Lung microvascular endothelial cell (primary cell): ENCODE results near the gene TMEM242. TPM values are rescaled to one million over a fixed set of nuclear protein-coding genes. Genes with fewer than 3 reads are reported as not detected.

Source experiments
- DNase-seq, 2 donors: peaks; one replicate each; pipeline versions ENCODE4 v3.0.0 to v3.0.0-alpha.2; 2010; ENCODE audit warnings: low read depth in 2 of 2
- total RNA-seq: library from RNA; depleted of rRNA; stranded (reverse); fragments of >200 nt; gene quantifications from 2 replicates; pipeline ENCODE4 v1.2.1, GENCODE V29; 2014

TMEM242 gene
- total RNA-seq, 1 donor from 2014 or later: 5.2 TPM

DNA sequence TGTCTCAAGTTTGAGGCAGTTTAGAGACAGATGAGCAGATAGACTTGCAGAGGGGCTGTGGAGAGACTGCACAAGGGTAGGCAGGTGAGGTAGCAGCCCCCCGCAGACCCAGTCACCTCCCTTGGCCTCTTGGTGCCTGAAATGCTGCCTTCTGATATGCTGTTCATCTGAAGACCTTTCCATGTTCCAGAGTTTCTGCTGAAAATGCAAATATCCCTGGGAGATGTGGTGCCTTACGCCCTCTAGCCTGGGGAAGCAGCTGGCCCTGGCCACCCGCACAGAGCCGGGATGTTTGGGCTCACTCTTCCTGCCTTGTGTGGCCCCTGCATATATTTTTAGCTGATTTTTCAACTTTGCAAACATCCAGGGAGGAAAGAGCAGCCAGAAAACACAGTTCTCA, 51.4 kb downstream of the TMEM242 start:
- DNase-seq: peak in 1 of 2 donors; percentile 37

GRCh38 chr6:157271441-157271840, 51.9 kb downstream of the TMEM242 start:
- DNase-seq: no peak

- no peak for DNase-seq
Observed at GRCh38 chr6:157270916-157271315, 52.4 kb downstream of the TMEM242 start.

GRCh38 chr6:157270308-157270707, 53.0 kb downstream of the TMEM242 start:
- no peak for DNase-seq

- peak; percentile 86 to 89 for DNase-seq
Observed at GRCh38 chr6:157269261-157269794, 54.0 kb downstream of the TMEM242 start.

- no peak for DNase-seq
Observed at GRCh38 chr6:157268835-157269234, 54.5 kb downstream of the TMEM242 start.

- DNase-seq: no peak
Observed at GRCh38 chr6:157268396-157268795, 54.9 kb downstream of the TMEM242 start.

DNA sequence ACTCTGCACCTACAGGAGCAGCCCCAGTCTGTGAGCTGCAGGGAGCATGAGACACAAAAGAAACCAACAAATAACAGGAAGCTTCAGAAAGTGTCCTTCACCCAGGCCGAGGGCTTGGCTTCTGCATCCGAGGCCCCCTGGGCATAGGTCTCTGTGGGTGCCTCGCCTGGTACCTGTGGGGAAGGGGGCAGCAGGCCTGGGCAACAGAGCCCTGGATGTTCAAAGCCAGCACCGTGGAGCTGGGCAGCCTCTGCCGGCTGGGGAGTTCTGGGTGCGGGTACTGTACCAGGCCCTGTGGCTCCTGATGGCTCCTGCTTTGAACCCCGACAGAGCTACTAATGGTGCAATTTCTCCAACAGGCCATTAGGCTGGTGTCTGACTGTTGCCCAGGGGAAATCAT, 55.7 kb downstream of the TMEM242 start:
- no peak for DNase-seq

DNA sequence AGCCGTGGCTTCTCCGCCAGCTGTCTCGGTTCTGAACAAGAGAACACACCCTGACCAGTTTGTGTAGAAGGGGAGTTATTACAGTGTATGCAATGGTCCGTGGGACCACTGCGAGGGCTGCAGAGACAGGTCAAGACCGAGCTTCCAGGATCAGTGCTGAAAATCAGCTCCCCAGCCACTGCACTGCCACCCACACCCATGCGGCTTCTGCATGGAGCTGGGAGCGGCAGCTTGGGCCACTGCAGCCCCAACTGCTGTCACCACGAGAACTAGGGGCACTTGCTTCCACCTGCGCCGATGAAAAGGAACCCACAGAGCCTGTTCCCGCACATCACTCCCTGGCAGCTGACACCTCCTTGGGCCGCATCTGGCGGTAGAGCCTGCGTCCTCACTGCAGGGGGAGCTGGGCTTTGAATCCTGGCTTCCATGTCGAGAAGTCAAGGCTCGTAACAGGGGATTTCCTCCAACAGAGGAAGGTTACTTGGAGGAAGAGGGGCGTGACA, 56.2 kb downstream of the TMEM242 start:
- DNase-seq: no peak

DNA sequence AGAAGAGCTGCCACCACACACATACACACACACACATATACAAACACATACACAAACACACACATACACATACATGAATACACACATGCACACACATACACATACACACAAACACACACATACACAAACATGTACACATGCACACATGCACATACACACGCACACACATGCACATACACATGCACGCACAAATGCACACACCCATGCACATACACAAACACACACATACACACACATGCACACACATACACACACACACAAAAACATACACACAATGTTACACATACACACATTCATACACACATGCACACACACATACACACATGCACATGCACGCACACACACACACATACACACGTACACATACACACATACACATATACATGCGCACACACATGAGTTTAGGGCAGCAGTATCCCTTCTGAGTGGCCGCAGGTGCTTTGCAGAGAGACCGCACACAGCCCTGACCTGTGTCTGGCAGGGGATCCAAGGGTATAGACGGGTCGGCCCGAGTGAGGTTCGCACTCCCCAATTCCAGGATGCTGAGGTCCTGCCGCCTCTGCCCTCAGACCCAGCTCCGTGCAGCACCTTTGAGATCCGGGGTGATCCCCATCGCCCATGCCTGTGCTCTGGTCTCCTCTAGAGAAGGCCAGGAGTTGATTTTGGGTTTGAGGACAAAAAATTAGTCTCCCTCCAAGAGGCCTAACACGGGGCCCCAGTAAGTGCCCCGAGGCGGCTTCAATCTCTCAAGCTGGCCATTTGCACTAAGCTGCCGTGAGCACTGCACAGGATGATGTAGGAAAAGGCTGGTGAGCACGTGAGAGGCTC, 56.8 kb downstream of the TMEM242 start:
- no peak for DNase-seq

DNA sequence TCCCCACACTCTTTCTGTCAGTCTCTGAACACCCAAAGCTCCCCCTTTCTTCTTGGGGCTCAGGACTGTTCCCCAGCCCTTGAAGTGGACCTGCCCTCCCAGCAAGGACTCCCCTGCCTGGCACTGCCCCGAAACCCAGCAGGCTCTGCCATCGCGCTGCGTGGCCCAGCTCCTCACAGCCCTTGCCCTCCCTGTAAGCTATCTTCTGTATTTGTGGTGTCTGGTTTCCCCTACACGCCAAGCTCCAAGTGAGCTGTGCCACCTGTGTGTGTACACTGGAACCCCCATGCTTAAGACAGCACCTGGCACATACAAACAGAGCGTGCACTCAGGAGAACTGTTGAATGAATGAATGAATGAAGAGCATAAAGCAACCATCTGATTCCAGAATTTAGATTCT, 57.7 kb downstream of the TMEM242 start:
- DNase-seq: no peak

GRCh38 chr6:157265186-157265585, 58.1 kb downstream of the TMEM242 start:
- no peak for DNase-seq

DNA sequence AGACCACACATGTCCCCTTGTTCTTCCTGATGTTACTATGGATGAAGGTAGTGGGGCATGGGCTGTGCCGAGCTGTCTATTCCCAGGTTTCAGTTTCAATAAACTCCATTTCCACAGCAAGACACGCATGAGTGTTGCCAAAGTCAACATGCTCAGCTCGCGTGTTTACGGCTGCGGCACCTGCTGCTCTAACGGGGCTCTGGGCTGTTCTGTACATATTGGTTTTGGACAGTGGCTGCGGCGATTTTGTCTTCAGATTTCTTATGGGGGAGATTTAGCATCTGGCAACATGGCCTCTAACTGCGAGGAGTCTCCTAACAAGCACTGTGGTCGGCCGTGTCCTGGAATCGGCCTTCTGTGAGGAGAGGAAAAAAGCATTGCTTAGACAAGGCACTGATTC, 58.6 kb downstream of the TMEM242 start:
- peak in 1 of 2 donors; percentile 72 for DNase-seq

DNA sequence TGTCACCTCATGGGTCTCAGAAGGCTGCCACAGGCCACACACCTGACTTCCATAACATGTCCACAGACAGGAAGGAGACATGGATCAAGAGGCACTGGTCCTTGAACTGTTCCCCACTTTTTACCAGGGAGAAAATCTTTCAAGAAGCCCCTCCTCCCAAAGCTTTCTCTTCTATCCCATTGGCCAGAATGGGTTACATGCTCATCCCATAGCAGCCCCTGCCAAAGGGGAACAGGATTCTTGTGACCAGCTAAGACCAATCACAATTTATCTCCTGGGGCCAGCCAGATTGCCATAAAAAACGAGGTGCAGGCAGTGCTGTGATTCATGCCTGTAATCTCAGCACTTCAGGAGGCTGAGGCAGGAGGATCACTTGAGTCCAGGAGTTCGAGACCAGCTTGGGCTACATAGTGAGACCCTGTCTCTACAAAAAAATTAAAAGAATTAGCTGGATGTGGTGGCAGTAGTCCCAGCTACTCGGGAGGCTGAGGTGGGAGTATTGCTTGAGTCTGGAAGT, 59.4 kb downstream of the TMEM242 start:
- no peak for DNase-seq

DNA sequence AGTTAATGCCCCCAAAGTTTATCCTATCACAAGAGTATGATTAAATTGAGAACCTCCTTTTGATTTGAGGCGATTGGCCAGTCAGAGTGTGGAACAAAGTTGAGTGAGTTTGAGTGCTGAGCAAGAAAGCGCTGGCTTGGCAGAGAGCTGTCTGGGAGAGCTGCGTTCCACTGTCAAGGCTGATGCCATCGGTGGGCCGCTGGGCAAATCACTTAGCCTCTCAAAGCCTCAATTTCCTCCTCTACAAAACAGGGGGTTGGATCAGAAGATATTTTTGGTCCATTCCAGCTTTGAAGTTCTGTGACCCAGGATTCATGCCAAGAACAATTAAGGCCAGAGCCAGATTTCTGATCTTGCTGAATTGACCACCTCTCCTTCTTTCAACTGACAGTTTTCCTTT, 60.2 kb downstream of the TMEM242 start:
- DNase-seq: peak; percentile 14 to 52

DNA sequence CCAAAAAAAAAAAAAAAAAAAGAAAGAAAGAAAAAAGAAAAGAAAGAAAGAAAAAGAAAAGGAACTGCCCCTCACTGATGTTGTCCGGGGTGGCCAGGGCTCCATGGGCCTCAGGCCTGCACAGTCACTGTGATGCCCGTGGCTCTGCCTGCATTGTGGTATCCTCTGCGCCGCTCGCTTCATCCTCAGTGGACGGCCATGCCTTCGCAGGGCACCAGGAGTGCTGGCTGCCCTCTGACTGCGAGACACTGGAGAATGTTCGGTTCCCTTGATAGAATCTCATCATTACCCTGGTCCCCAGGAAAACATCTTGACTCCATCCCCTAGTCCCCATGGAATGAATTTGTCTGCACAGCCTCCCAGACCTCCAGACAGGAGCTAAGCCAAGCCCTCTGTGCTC, 61.7 kb downstream of the TMEM242 start:
- DNase-seq: no peak

- no peak for DNase-seq
Observed at GRCh38 chr6:157260735-157261410, 62.4 kb downstream of the TMEM242 start.

DNA sequence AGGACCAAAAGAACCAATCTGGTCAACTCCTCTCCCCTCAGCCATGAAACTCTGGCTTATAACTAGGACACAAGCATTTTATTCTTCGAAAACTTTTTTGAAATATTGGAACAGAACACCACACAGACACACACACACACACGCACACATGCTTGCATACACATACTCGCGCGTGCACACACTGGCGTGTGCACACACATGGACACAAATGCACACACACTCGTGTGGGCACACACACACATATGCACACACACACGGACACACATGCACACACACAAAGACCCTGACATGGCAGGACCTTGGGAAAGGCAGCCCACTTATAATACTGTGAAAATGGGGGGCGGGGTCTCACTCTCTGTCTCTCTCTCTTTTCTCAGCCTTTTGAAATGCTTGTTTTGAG, 63.9 kb downstream of the TMEM242 start:
- DNase-seq: no peak

- DNase-seq: no peak
Observed at GRCh38 chr6:157258878-157259277, 64.4 kb downstream of the TMEM242 start.

DNA sequence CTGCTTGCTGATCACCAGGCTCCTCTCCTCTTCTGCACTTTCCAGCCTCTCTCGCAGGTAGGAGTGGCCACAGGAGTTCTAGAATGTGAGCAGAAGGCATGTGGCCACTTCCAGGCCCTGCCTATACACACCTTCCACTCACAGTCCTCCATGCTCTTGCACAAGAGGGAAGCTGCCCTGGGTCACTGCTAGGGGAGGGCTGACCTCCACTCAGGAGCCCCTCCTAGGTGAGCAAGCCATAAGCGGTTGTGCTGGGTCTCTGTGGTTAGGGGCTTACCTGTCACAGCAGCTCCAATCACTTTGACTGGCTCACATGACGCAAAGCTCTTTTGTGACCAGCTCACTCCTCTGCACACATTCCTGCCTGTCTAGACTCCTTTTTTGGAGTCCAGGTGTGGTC, 68.2 kb downstream of the TMEM242 start:
- no peak for DNase-seq

DNA sequence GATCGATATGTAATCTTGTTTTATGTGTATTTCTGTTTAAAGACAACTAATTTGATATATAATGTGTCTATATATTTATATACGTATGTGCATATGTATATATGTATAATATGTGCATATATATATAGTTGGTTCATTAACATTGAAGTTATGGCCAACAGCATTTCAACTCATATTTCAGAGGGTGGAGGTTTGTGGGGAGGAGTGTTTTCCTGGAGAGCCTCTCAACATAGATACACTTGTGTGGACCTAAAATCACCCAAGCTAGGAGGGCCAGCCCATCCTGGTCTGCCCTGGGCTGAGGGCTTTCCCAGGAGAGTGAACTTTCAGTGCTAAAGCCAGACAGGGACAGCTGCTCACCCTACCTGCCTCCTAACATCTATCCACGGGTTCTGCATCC, 68.8 kb downstream of the TMEM242 start:
- DNase-seq: no peak

DNA sequence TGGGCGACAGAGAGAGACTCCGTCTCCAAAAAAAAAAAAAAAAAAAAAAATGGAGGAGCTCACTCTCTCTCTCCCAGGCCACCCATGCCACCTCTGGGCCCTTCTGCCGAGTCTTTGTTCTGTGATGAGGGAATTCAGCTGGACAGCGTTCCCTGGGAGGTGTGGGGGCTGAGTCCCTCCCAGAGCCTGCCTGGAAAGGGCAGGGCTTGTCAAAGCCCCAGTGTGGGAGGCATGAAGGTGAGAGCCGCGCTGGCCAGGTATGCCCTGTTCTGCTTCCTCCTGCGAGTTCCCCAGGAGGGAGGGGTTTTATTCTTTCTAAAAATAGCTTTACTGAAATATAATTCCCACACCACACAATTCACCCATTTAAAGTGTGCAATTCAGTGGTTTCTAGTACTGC, 69.6 kb downstream of the TMEM242 start:
- no peak for DNase-seq
